Measurements from ENCODE around the gene TMEM218.
"Not testable (repeated sequence)": the region's sequence is repeated elsewhere in the genome, so short reads cannot be mapped to it uniquely, and the experiment has no call there.

Gene TMEM218

GRCh38 chr11:125129316-125129993 lies 18.0 kb upstream of the TMEM218 start:
- DNase-seq, result no peak

- no peak for DNase-seq
Measured at GRCh38 chr11:125128450-125128849, 17.0 kb upstream of the TMEM218 start.

GRCh38 chr11:125124618-125124992 lies 13.2 kb upstream of the TMEM218 start:
- no peak for DNase-seq

- no peak for DNase-seq
Measured at GRCh38 chr11:125123947-125124617, 12.7 kb upstream of the TMEM218 start.

- DNase-seq, result no peak
Measured at GRCh38 chr11:125123194-125123946, 11.9 kb upstream of the TMEM218 start.

- no peak for DNase-seq
Measured at GRCh38 chr11:125117429-125117828, 6.0 kb upstream of the TMEM218 start.

- DNase-seq, result no peak
Measured at GRCh38 chr11:125114518-125114917, 3.1 kb upstream of the TMEM218 start.

- DNase-seq, result no peak
Measured at GRCh38 chr11:125112208-125112604, 780 bp upstream of the TMEM218 start.

GRCh38 chr11:125111001-125111342 lies 454 bp downstream of the TMEM218 start:
- DNase-seq, result peak; percentile 2

GRCh38 chr11:125110506-125110905 lies 920 bp downstream of the TMEM218 start:
- DNase-seq, result no peak

GRCh38 chr11:125108469-125108868 lies 3.0 kb downstream of the TMEM218 start:
- DNase-seq, result no peak

GRCh38 chr11:125105926-125106325 lies 5.5 kb downstream of the TMEM218 start:
- no peak for DNase-seq

- no peak for DNase-seq
Measured at GRCh38 chr11:125102510-125102909, 8.9 kb downstream of the TMEM218 start.

GRCh38 chr11:125102025-125102424 lies 9.4 kb downstream of the TMEM218 start:
- no peak for DNase-seq

GRCh38 chr11:125101596-125101995 lies 9.8 kb downstream of the TMEM218 start:
- DNase-seq, result no peak

- no peak for DNase-seq
Measured at GRCh38 chr11:125100136-125100535, 11.3 kb downstream of the TMEM218 start.

GRCh38 chr11:125094731-125095130 lies 16.7 kb downstream of the TMEM218 start:
- no peak for DNase-seq

GRCh38 chr11:125093502-125093901 lies 17.9 kb downstream of the TMEM218 start:
- no peak for DNase-seq

- no peak for DNase-seq
Measured at GRCh38 chr11:125092669-125093068, 18.8 kb downstream of the TMEM218 start.

- DNase-seq, result no peak
Measured at GRCh38 chr11:125091877-125092664, 19.4 kb downstream of the TMEM218 start.

- DNase-seq, result no peak
Measured at GRCh38 chr11:125091247-125091876, 20.1 kb downstream of the TMEM218 start.

- no peak for DNase-seq
Measured at GRCh38 chr11:125090816-125091215, 20.6 kb downstream of the TMEM218 start.

GRCh38 chr11:125090151-125090550 lies 21.3 kb downstream of the TMEM218 start:
- DNase-seq, result not testable (repeated sequence)

Measured in T-helper 9 cell (primary cell).